Endometrial microvascular endothelial cells (primary cell): ENCODE results near the gene CRCP. TPM values are rescaled to one million over a fixed set of nuclear protein-coding genes. Genes with fewer than 3 reads are reported as not detected.
"Not testable (repeated sequence)": the region's sequence is repeated elsewhere in the genome, so short reads cannot be mapped to it uniquely, and the experiment has no call there.

Source experiments
- in situ Hi-C: cut with HindIII; loops from 2 replicates; pipeline ENCODE4 v1.10.0; 2017; ENCODE audit warnings: low sequenced_read_pairs, low pct_unique_long_range_greater_than_20kb; ENCODE audit errors: inconsistent ontology term
- total RNA-seq: library from RNA; depleted of rRNA; stranded (reverse); fragments of >200 nt; gene quantifications from one replicate; pipeline ENCODE4 v1.2.3, GENCODE V29; 2015; ENCODE audit errors: inconsistent ontology term

The CRCP gene
- total RNA-seq, result 27.9 TPM

DNA sequence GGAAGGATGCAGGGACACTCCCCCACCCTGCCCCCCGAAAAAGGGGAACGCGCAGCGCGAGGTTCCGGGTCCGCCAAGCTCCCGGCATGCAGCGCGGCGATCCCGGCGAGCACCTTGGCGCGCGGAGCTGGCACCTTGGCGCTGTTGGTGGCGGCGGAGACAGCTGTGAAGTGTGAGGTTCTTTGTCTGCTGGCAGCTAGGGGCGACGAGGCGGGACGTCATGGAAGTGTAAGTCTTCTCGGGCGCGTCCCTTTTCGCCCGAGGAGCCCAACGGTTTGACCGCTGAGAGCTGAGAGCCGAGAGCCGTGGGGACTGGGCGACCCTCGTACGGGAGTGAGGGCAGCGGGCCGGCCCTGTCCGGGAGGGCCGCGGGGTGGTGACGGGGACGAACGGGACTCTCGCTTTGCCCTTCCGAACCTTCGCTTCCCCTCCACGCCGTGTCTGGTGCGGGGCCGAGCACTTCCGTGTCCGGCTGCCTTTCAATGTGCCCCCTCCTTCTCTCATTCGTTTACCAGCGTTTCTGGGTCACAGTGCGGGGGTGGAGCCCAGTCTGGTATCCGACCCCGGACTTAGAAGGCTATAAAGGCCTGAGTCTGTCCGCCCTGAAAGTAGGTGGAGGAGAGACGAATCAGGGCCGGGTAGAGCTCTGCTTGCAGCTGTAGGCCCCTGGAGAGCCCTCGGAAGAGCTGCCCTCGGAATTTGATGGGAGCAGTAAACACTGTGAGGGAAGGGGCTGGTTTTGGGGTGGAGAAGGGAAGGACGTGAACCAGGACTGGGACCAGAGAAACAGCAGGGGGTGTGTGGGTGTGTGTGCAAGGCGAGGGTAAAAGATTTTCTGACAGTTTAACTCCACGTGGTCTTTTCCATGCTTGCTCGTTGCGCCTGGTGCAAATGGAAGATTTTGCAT is at the start of gene CRCP:
Gene CRCP (plus strand): TSS at position 105 of the 907 bp plus-strand sequence. CDS start 116 bp downstream, at position 221.
- in situ Hi-C loops, result no loop called here

DNA sequence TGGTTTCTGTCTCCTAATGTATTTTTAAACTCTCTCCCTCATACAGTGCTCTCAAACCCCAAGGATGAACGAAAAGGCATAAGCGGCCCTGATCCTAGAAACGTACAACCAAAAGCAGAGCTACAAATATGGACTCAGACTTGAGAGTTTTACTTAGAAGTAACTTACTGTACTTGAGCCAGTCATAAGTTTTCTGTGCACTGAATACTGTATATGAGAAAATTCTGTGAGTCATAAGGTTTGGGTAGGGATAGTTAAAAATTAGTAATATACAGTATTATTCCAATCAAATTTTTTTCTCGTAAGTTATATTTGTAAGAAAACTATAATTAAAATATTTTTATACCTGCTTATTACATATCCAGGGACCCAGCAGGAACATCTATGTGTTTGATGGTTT is 44.9 kb upstream of the CRCP start:
- in situ Hi-C loops, result no loop called here

DNA sequence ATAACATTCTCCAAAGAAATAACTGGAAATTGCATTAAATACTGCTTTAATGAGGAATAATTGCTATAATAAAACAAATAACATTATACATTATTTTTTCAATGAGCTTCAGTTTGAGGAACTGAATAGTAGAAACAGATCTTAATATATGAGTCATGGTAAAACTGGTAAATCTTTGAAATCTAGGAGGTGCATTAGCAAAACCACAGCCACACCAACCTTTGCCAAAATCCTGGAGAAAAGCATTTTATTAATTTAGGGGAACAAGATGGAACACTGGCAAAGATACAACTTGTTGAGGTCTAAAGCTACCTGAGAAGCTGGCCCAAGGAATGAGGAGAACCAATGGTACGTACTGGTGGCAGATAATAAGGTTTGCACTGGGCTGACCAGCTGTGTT is 44.4 kb upstream of the CRCP start:
- in situ Hi-C loops, result no loop called here

DNA sequence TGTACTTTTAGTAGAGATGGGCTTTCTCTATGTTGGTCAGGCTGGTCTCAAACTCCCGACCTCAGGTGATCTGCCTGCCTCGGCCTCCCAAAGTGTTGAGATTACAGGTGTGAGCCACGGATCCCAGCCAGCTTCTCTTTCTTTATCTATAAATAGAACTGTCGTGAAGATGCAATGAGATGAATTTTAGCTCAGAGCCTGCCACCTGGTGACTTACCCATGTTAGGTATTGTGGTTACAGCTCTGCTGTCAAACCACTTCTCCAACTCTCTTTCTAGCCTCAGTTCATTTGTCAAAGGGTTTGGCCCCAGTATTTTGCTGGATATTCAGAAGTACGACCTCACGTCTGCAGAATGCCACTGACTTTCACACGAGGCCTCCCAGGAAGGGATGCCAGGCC is 42.4 kb upstream of the CRCP start:
- in situ Hi-C loops, result not testable (repeated sequence)

DNA sequence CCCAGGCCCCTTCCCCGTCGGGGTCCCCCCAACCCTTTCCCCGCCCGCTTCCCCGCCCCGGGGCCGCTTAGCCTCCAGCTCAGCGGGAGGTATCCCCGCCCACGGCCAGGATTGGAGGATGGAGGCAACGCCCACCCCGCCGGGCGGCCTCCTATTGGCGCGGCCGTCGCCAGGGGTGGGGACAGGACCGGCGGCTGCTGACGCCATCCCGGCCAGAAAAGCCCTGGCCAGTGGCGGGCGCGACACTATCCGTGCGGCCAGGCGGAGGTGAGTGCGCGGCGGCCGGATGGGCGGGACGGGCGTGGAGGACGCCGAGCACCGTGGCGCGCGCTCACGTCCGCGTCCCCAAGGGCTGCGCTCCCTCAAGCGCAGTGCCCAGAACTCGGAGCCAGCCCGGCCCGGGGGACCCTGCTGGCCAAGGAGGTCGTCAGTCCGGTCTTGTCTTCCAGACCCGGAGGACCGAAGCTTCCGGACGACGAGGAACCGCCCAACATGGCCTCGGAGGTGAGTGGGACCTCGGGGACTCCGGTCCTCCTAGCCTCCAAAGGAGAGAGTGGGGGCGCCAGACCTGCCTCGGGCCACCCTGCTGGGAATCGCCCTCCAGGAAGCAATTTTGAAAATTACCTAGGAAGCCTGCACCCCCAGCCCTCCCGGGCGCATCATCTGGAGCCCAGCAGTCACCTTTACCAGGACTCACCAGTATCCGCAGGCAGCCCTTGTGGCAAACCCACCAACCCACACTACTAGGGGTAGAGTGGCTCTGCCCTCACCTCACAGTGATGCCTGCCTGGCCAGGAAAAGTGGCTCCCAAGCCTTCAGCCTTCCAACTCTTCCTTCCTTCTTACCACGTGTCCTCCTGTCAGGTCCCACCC is 38.8 kb upstream of the CRCP start, which contains the start of gene ASL:
Gene ASL (plus strand): TSS at position 230 of the 872 bp plus-strand sequence. CDS start 263 bp downstream, at position 493.
- in situ Hi-C loops, result no loop called here

DNA sequence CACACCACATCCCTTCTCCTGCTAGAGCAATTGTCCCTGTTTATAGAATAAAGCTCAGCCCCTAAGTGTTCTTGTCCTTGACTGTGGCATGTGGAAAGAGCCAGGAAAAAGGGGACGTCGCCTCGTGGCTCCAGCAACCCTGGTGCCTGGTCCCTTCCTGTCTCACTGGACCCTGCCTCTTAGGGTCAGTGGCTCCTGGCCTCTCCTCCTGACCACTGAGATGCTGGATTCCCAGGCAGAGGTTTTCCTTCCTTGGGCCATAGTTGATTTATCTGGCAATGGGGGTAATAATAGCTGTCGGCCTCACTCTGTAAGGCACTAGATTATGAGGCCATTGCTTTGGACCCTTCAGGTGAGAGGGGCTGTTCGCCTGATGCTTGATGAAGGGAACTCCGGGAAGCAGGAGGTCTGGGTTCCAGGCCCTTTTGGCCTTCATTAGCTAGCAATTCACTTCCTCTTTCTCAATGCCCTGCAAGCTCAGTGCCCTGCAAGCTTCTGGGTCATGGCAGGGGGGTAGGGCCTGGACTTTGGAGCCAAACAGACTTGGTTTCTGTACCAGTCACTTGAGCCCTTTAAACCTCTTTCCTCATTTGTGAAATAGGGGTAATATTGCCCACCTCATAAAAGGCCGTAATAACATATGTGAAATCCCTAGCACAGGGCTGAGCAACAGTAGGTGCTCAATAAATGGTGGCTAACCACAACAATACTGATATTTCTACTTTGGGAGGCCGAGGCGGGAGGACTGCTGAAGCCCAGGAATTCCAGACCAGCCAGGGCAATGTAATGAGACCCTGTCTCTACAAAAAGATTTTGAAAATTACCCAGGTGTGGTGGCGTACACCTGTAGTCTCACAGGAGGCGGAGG is 38.0 kb upstream of the CRCP start:
- in situ Hi-C loops, result no loop called here

DNA sequence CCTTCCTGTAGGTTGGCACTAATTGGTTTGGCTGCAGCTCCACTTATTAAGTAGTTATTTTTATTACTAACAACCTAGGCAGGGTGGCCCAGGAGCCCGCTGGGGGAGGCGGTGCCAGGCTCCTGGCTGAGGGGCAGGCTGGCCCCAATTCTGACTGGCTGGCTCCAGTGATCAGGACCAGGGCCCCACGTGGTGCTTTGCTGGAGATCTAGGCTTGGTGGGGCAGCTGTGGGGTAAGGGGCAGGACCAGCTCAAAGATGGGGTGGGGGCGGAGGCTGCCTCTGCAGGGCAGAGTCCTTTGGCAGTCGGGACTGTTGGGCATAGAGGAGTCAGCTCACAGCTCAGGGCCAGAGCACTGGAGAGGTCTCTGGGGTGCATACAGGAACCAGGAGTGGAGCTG is 36.6 kb upstream of the CRCP start:
- in situ Hi-C loops, result no loop called here

DNA sequence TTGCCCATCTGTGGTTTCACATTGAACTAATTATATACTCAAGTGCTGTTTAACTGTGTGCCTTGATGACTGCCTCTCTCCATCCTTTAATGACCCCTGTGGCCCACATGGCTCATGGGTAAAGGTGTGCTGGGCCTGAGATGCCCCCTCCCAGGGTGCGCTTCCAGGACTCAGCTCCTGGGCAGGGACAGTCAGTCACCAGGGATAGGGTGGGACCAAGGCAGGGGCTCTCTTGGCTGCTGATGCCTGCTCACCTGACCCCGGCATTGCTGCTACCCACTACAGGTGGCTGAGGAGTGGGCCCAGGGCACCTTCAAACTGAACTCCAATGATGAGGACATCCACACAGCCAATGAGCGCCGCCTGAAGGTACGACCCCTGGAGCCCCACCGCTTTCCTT is 32.6 kb upstream of the CRCP start:
- in situ Hi-C loops, result no loop called here

DNA sequence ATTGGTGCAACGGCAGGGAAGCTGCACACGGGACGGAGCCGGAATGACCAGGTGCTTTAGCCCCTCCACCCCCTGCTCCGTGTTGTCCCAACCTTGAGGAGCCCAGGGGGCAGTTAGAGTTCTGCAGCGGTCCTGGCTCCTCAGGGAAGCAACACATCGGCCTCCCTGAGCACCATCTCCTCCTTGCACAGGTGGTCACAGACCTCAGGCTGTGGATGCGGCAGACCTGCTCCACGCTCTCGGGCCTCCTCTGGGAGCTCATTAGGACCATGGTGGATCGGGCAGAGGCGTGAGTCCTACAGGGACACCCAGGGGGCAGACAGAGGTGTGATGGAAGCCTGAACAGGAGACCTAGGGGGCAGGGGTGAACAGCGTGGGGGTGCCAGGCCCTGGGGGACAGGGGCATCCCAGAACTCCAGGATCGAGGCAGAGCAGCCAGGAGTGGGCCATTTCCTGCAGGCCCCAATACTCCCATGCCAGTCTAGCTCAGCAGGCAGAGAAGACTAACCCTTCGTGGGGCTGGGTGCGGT is 31.7 kb upstream of the CRCP start:
- in situ Hi-C loops, result no loop called here

DNA sequence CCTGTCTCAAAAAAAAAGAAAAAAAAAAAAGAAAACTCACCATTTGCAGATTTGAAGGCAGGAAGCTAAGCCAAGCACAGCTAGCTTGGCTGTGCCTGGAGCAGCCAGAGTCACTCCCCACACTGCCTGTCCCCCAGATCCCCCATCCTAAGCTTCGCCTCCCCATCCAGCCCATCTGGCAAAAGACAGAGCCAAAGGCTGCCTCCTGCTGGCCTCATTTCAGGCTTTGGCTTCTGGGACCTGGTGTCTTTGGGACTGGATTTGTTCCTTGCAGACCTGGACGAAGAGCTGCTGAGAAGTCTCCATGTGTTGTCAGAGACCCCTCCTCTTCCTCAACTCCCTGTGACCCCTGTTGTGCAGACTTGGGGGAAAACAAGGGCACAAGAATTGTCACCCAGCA is 31.0 kb upstream of the CRCP start:
- in situ Hi-C loops, result no loop called here

DNA sequence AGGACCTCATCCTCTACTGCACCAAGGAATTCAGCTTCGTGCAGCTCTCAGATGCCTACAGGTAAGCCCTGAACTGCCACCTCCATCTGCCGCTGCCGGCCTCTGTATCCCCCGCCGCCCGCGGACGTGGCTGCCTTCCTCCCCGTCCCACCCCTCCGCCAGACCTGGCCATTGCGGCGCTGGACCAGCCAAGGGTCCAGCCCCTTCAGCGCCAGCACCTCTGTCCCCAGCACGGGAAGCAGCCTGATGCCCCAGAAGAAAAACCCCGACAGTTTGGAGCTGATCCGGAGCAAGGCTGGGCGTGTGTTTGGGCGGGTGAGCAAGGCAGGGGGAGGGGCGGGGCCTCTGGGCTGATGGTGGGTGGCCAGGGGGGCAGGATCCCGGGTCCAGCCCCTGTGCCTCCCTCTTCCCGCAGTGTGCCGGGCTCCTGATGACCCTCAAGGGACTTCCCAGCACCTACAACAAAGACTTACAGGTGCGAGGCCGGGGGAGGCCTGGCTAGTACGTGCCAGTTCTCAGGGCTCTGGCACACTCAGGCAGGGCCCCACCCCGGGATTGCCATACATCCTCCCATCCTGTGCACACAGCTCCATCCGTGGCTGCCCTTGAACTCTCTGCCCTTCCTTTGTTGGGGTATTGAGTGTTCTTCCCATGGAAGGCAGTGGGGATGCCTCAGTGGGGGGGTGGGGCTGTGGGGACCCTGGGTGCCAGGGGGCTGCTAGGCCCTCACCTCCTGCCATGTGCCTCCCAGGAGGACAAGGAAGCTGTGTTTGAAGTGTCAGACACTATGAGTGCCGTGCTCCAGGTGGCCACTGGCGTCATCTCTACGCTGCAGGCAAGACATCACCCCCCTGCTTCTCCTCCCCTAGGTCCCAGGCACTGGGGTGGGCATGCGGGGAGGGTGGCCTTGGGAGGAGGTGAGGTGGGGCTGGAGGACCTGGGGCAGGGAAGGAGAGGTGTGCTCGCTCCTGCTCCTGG is 25.5 kb upstream of the CRCP start:
- in situ Hi-C loops, result no loop called here

DNA sequence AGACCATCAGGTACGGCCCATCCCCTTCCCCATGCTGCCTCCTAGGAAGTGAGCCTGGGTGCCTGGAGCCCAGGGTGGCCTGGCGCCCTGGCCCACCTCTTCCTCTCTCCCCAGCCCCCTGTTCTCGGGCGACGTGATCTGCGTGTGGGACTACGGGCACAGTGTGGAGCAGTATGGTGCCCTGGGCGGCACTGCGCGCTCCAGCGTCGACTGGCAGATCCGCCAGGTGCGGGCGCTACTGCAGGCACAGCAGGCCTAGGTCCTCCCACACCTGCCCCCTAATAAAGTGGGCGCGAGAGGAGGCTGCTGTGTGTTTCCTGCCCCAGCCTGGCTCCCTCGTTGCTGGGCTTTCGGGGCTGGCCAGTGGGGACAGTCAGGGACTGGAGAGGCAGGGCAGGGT is 22.0 kb upstream of the CRCP start:
- in situ Hi-C loops, result no loop called here

DNA sequence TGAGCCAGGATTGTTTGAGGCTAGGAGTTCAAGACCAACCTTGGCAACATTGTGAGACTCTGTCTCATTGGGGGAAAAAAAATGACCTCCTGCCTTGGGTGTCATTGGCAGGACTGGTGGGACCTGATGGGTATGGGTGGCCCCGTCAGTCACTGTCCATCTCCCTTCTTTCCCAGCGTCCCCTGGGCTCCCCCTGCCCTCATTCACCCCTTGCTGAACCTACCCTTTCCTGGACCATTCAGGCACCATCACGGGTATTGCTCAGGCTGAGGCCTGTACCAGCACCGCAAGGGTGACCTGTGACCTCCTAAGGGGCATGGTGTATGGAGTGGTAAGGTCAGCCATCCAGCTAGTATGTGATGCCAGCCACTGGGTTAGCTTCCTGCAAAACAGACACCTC is 19.6 kb upstream of the CRCP start:
- in situ Hi-C loops, result no loop called here

DNA sequence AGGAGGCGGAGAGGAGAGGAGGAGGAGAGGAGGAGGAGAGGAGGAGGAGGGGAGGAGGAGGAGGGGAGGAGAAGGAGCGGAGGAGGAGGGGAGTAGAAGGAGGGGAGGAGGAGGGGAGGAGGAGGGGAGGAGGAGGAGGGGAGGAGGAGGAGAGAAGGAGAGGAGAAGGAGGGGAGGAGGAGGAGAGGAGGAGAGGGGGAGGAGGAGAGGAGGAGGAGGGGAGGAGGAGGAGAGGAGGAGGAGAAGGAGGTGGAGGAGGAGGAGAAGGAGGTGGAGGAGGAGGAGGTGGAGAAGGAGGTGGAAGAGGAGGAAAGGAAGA is 15.5 kb upstream of the CRCP start:
- in situ Hi-C loops, result no loop called here

DNA sequence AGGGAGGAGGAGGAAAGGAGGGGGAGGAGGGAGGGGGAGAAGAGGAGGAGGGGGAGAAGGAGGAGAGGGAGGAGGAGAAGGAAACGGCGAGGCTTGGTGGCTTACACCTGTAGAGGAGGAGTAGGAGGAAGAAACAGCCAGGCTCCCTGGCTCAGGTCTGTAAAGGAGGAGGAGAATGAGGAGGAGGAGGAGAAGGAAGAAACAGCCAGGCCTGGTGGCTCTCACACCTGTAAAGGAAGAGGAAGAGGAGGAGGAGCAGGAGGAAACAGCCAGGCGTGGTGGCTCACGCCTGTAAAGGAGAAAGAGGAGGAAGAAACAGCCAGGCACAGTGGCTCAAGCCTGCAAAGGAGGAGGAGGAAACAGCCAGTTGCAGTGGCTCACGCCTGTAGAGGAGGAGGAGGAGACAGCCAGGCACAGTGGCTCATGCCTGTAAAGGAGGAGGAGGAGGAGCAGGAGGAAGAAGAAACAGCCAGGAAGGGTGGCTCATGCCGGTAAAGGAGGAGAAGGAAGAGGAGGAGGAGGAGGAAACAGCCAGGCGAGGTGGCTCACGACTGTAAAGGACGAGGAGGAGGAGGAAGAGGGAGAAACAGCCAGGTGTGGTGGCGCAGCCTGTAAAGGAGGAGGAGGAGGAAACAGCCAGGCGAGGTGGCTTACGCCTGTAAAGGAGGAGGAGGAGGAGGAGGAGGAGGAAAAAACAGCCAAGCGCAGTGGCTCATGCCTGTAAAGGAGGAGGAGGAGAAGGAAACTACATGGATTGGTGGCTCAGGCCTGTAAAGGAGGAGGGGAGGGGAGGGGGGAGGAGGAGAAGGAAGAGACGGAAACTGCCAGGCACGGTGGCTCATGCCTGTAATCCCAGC is 14.9 kb upstream of the CRCP start:
- in situ Hi-C loops, result no loop called here

DNA sequence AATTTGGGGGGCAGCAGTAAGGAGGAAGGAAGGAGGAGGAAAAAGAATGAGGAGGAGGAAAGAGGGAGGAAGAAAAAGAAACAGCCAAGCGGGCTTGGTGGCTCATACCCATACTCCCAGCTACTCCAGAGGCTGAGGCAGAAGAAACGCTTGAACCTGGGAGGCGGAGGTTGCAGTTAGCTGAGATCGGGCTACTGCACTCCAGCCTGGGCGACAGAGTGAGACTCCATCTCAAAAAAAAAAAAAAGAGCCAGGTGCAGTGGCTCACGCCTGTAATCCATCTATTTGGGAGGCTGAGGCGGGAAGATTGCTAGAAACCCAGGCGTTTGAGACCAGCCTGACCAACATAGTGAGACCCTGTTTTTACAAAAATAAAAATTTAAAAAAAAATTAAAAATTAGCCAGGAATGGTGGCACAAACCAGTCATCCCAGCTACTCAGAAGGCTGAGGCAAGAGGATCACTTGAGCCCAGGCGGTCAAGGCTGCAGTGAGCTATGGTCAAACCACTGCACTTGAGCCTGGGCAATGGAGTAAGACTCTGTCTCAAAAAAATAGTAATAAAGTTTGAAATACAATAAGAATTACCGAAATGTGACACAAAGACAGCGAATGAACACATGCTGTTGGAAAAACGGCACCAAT is 14.1 kb upstream of the CRCP start:
- in situ Hi-C loops, result no loop called here
